Retinal pigment epithelial cell (primary cell): ENCODE data around the gene TSR2.
A peak's percentile ranks its signal among the peaks of the same experiment; 100 is the strongest.

Experiments
- DNase-seq: peaks from one replicate; pipeline ENCODE4 v3.0.0-alpha.2; 2010; ENCODE audit warnings: low read depth
- H3K4me3 ChIP-seq: 2 replicates; pipeline ENCODE4 v1.5.1; 2011; ENCODE audit warnings: mild to moderate bottlenecking, low read length, control low read depth, moderate library complexity
- TF ChIP-seq, protein P1 (sequence below): conservative IDR thresholded peaks from 2 replicates; pipeline ENCODE4 v1.5.1; 2011; ENCODE audit warnings: low read depth, low read length, control low read depth, inconsistent platforms

Gene TSR2

DNA sequence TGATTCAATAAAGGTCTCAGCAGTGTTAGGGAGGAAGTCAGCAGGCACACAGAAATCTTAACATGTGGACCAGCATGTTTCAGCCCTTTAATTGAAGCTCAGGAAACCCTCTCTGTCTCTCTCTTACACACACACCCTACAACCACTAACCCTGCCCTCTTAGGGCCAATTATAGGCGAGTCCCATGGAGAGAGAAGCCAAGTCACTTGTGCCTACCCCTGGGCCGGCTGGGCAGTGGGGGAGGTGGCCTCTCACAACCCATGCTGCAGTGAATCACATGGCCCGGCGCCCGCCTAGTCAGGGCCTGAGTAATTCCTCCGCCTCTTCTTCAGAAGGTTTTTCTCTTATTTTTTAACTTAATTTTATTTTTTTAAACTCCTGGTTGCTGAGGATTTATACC is 52.1 kb downstream of the TSR2 start:
- TF ChIP-seq, protein P1, sequence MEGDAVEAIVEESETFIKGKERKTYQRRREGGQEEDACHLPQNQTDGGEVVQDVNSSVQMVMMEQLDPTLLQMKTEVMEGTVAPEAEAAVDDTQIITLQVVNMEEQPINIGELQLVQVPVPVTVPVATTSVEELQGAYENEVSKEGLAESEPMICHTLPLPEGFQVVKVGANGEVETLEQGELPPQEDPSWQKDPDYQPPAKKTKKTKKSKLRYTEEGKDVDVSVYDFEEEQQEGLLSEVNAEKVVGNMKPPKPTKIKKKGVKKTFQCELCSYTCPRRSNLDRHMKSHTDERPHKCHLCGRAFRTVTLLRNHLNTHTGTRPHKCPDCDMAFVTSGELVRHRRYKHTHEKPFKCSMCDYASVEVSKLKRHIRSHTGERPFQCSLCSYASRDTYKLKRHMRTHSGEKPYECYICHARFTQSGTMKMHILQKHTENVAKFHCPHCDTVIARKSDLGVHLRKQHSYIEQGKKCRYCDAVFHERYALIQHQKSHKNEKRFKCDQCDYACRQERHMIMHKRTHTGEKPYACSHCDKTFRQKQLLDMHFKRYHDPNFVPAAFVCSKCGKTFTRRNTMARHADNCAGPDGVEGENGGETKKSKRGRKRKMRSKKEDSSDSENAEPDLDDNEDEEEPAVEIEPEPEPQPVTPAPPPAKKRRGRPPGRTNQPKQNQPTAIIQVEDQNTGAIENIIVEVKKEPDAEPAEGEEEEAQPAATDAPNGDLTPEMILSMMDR: no peak
- H3K4me3 ChIP-seq: no peak overlapping the region
- no peak for DNase-seq

DNA sequence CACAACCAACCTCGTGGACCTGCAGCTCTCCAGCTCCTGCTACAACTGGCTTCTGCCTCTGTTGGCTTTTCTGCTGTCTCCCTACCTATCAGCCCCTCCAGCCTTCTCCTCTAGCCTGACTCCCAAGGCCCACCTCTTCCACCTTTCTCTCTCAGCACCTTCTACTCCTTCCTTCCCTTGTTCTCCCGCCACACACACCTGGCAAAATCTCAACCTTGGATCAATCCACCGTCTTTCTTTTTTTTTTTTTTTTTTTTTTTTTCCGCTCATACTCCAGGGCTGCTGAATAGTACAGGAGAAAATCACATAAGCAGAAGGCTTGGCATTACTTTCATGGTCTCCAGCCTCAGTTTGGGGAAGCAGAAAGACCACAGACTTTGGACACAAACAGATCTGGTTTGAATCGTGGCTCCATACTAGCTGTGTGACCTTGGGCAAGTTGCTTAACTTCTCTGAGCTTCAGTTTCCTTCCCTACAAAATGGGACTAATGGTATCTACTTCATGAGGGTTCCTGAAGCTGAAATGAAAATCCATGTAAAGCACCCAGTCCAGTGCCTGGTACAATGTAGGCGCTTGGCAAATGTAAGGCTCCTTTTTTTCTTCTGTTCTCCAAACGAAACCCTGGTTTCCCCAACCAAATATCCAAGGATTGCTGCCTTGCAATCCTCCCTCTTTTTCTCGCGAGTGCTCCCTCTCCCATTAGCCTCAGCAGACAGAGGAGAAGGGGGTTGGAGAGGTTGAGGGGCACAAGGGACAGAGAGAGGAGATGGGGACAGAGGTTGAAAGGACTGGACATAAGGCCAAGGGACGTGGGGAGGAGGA is 54.2 kb downstream of the TSR2 start:
- H3K4me3 ChIP-seq: peak overlapping the region; percentile 60
- TF ChIP-seq, protein P1: no peak
- no peak for DNase-seq
